IMR-90 (cell line): ENCODE measurements around the gene OR1E2. TPM values are rescaled to one million over a fixed set of nuclear protein-coding genes. Genes with fewer than 3 reads are reported as not detected.

ENCODE experiments used
- ATAC-seq: fragments of 200-7000 bp; cut with Tn5 transposase; 2 replicates; pipeline ENCODE4 v1.9.1; 2020; ENCODE audit warnings: low read depth, mild to moderate bottlenecking, moderate library complexity
- BruUV-seq: library from RNA; stranded (reverse); fragments of 400-500 nt; replicated peaks from 2 replicates; lab custom pipeline; 2021; lab: Mats Ljungman, UMichigan
- CTCF ChIA-PET: fragments of 300-600 bp; formaldehyde crosslinking; extraction: SDS; loops from one replicate; lab custom pipeline; 2021; ENCODE audit warnings: antibody characterized with exemption; lab: Yijun Ruan, JAX
- POLR2A ChIA-PET: fragments of 300-600 bp; sonication (Branson Sonifier 250); formaldehyde crosslinking; loops from one replicate; lab custom pipeline; 2022; ENCODE audit warnings: antibody characterized with exemption; ENCODE audit not compliant: unreplicated experiment; lab: Charles Lee
- DNase-seq: peaks from one replicate; pipeline ENCODE4 v3.0.0; 2013
- H2AFZ ChIP-seq: replicated peaks from 2 replicates; pipeline ENCODE3; 2013; ENCODE audit warnings: low read length, mild to moderate bottlenecking; ENCODE audit not compliant: poor library complexity
- H2AK5ac ChIP-seq: 2 replicates; pipeline ENCODE4 v1.6.1; 2013; ENCODE audit warnings: low read depth, low read length, inconsistent platforms
- H2AK9ac ChIP-seq: replicated peaks from 2 replicates; pipeline ENCODE3; 2013; ENCODE audit warnings: mild to moderate bottlenecking, low read depth, low read length, moderate library complexity; ENCODE audit not compliant: poor library complexity
- H2BK120ac ChIP-seq: 2 replicates; pipeline ENCODE4 v1.6.1; 2013; ENCODE audit warnings: low read depth, low read length, inconsistent platforms
- H2BK15ac ChIP-seq: 3 replicates; pipeline ENCODE4 v1.6.1; 2013; ENCODE audit warnings: low read depth, low read length, inconsistent platforms
- H2BK20ac ChIP-seq: 2 replicates; pipeline ENCODE4 v1.6.1; 2013; ENCODE audit warnings: low read depth, mild to moderate bottlenecking, inconsistent platforms, low read length, moderate library complexity
- H2BK5ac ChIP-seq: 2 replicates; pipeline ENCODE4 v1.6.1; 2013; ENCODE audit warnings: mild to moderate bottlenecking, low read depth, low read length, inconsistent platforms; ENCODE audit not compliant: poor library complexity, severe bottlenecking
- H3K14ac ChIP-seq: replicated peaks from 2 replicates; pipeline ENCODE4 v1.6.1; 2013; ENCODE audit warnings: low read depth, low read length, inconsistent platforms
- H3K18ac ChIP-seq: 2 replicates; pipeline ENCODE4 v1.6.1; 2013; ENCODE audit warnings: low read depth, low read length, control low read depth
- H3K23ac ChIP-seq: 2 replicates; pipeline ENCODE4 v1.6.1; 2013; ENCODE audit warnings: low read depth, low read length, inconsistent platforms
- H3K27ac ChIP-seq: 2 replicates; pipeline ENCODE4 v1.5.1; 2013; ENCODE audit warnings: mild to moderate bottlenecking, control low read depth, low read length; ENCODE audit not compliant: insufficient read depth
- H3K27me3 ChIP-seq: 2 replicates; pipeline ENCODE4 v1.6.1; 2013; ENCODE audit warnings: low read length; ENCODE audit not compliant: control insufficient read depth, insufficient read depth
- H3K36me3 ChIP-seq: 2 replicates; pipeline ENCODE4 v1.6.1; 2013; ENCODE audit warnings: low read length, mixed read lengths; ENCODE audit not compliant: control insufficient read depth, insufficient read depth
- H3K4ac ChIP-seq: 2 replicates; pipeline ENCODE4 v1.6.1; 2013; ENCODE audit warnings: low read depth, low read length, inconsistent platforms
- H3K4me1 ChIP-seq: 2 replicates; pipeline ENCODE4 v1.6.1; 2013; ENCODE audit warnings: low read length, mixed read lengths; ENCODE audit not compliant: control insufficient read depth, insufficient read depth
- H3K4me2 ChIP-seq: 2 replicates; pipeline ENCODE4 v1.6.1; 2013; ENCODE audit warnings: low read depth, mild to moderate bottlenecking, control low read depth, low read length, moderate library complexity
- H3K4me3 ChIP-seq: 2 replicates; pipeline ENCODE4 v1.5.1; 2013; ENCODE audit warnings: low read depth, mild to moderate bottlenecking, control low read depth, low read length, moderate library complexity; ENCODE audit not compliant: insufficient read depth
- H3K56ac ChIP-seq: 2 replicates; pipeline ENCODE4 v1.6.1; 2013; ENCODE audit warnings: low read length, inconsistent platforms; ENCODE audit not compliant: insufficient read depth; ENCODE audit errors: extremely low read depth
- H3K79me1 ChIP-seq, 2 experiments: 2 replicates each; pipeline ENCODE4 v1.6.1; 2013; ENCODE audit warnings: low read length in 2 of 2, inconsistent platforms in 1 of 2, low read depth in 1 of 2
- H3K9ac ChIP-seq: 2 replicates; pipeline ENCODE4 v1.6.1; 2013; ENCODE audit warnings: low read depth, low read length, control low read depth
- H3K9me1 ChIP-seq: 2 replicates; pipeline ENCODE4 v1.6.1; 2013; ENCODE audit warnings: low read length, inconsistent platforms; ENCODE audit not compliant: insufficient read depth
- H3K9me3 ChIP-seq: 2 replicates; pipeline ENCODE4 v1.6.1; 2013; ENCODE audit warnings: low read length; ENCODE audit not compliant: control insufficient read depth, insufficient read depth
- H4K20me1 ChIP-seq: 2 replicates; pipeline ENCODE4 v1.6.1; 2013; ENCODE audit warnings: low read length, inconsistent platforms; ENCODE audit not compliant: insufficient read depth
- H4K5ac ChIP-seq: 2 replicates; pipeline ENCODE4 v1.6.1; 2013; ENCODE audit warnings: mild to moderate bottlenecking, low read depth, low read length, control low read depth
- H4K8ac ChIP-seq, 2 experiments: 2 replicates each; pipeline ENCODE4 v1.6.1; 2013; ENCODE audit warnings: low read depth in 2 of 2, low read length in 2 of 2, control low read depth in 1 of 2, inconsistent platforms in 1 of 2
- H4K91ac ChIP-seq: 2 replicates; pipeline ENCODE4 v1.6.1; 2013; ENCODE audit warnings: low read depth, low read length, inconsistent platforms; ENCODE audit not compliant: insufficient read depth
- BHLHE40 ChIP-seq: fragments of 150-350 bp; IDR thresholded peaks from 2 replicates; pipeline ENCODE4 v1.6.1; 2016; ENCODE audit warnings: mild to moderate bottlenecking, low read depth, low read length
- CEBPB ChIP-seq: IDR thresholded peaks from 2 replicates; pipeline ENCODE4 v1.6.1; 2012; ENCODE audit warnings: low read depth, low read length, improper control_type of control experiment
- MAFK ChIP-seq: IDR thresholded peaks from 2 replicates; pipeline ENCODE4 v1.6.1; 2012; ENCODE audit warnings: low read depth, low read length, improper control_type of control experiment
- MAZ ChIP-seq: IDR thresholded peaks from 2 replicates; pipeline ENCODE4 v1.6.1; 2012; ENCODE audit warnings: low read depth, mild to moderate bottlenecking, low read length, improper control_type of control experiment, moderate library complexity, borderline replicate concordance
- NFE2L2 ChIP-seq: fragments of 150-350 bp; IDR thresholded peaks from 2 replicates; pipeline ENCODE4 v1.6.1; 2016; ENCODE audit warnings: low read depth, mild to moderate bottlenecking, low read length
- RCOR1 ChIP-seq: IDR thresholded peaks from 2 replicates; pipeline ENCODE4 v1.6.1; 2012; ENCODE audit warnings: mild to moderate bottlenecking, low read length, improper control_type of control experiment; ENCODE audit not compliant: insufficient replicate concordance
- RFX5 ChIP-seq: IDR thresholded peaks from 2 replicates; pipeline ENCODE4 v1.8.0; 2012; ENCODE audit warnings: low read depth, mild to moderate bottlenecking, low read length, moderate library complexity
- SMC3 ChIP-seq: fragments of 150-350 bp; IDR thresholded peaks from 2 replicates; pipeline ENCODE4 v1.6.1; 2016; ENCODE audit warnings: low read depth, mild to moderate bottlenecking, antibody characterized with exemption, low read length, moderate library complexity
- WGBS, 2 experiments: methylation state at CpG; one replicate each; pipeline versions ENCODE4 v1.1.5 to v1.1.7; 2013; ENCODE audit warnings: missing lambda C conversion rate in 2 of 2; ENCODE audit not compliant: insufficient read length in 1 of 2; ENCODE audit errors: extremely low coverage in 2 of 2; 5-methylcytosine and 5-hydroxymethylcytosine counted together
- dilution Hi-C: fragments of 300-500 bp; cut with HindIII; formaldehyde crosslinking; loops from one replicate; pipeline ENCODE4 v1.14.3; 2018; ENCODE audit warnings: low sequenced_read_pairs; ENCODE audit not compliant: unreplicated experiment
- in situ Hi-C: fragments of 300-500 bp; cut with MboI; formaldehyde crosslinking; loops from 3 replicates; pipeline ENCODE4 v1.14.3; 2019; ENCODE audit warnings: low sequenced_read_pairs, inconsistent platforms, mixed read lengths
- intact Hi-C: fragments of 100-400 bp; cut with micrococcal nuclease; formaldehyde crosslinking; loops from 2 replicates; pipeline ENCODE4 v1.10.0; 2022
- polyA plus RNA-seq, 3 experiments: library from polyadenylated mRNA; depleted of rRNA; stranded (reverse); fragments of >200 nt; gene quantifications; 2 replicates each; pipeline ENCODE4 v1.2.3, GENCODE V29; 2012; ENCODE audit warnings: low replicate concordance in 1 of 3
- total RNA-seq: library from RNA; depleted of rRNA; stranded (reverse); fragments of >200 nt; gene quantifications from 2 replicates; pipeline ENCODE4 v1.2.3, GENCODE V29; 2012
- TF ChIP-seq, protein P1 (sequence below): conservative IDR thresholded peaks from 2 replicates; pipeline ENCODE4 v1.5.1; 2012; ENCODE audit warnings: mild to moderate bottlenecking, low read depth, low read length, improper control_type of control experiment
- TF ChIP-seq, protein P2 (sequence below): fragments of 150-350 bp; IDR thresholded peaks from 2 replicates; pipeline ENCODE4 v1.6.1; 2017; ENCODE audit warnings: mild to moderate bottlenecking, antibody characterized with exemption, low read length, low read depth

Gene OR1E2
- total and polyA plus RNA-seq, 2 of the 4 experiments (the other 2 are of a cell fraction): not detected

DNA sequence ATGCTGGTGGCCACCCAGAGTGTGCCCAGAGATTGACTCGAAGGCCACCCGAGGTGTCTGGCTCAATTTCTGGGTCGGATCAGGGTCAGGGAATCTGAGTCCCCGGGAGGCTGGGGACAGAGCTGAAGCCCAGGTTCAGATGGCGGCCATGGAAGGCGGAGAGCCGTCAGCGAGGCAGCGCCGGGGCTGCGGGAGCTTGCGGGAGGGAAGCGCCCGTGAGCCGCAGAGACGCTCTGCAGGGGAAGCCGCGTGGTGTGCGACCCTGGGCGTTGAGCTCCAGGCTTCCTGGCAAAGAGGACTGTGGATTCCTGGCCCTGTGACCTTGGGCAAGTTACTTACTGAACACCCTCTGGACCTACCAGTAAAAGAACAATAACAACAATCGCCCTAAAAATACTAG lies 38.5 kb upstream of the OR1E2 start:
- POLR2A ChIA-PET: no interaction called here
- Histone ChIP-seq H3K9me3 (peaks cover 3% of the 10 kb centered on the region; the same call in 1 of the 2 replicates), H3K4ac (no peak overlapping the region), H3K27me3 (no peaks in the 10 kb centered on the region), H3K56ac (no peak overlapping the region), H3K9me1 (no peaks in the 10 kb centered on the region), H2AFZ (no peak overlapping the region), H4K91ac (no peak overlapping the region), H2AK5ac (no peak overlapping the region), H3K27ac (no peak overlapping the region), H3K79me1 (no peaks in the 10 kb centered on the region), H3K18ac (no peak overlapping the region), H3K4me3 (no peak overlapping the region), H3K4me2 (no peak overlapping the region), H2BK20ac (no peak overlapping the region), H3K23ac (no peak overlapping the region), H4K8ac (no peak overlapping the region), H4K5ac (no peak overlapping the region), H3K9ac (no peak overlapping the region), H2BK120ac (no peak overlapping the region), H3K36me3 (no peaks in the 10 kb centered on the region), H3K4me1 (no peaks in the 10 kb centered on the region), H2BK15ac (no peak overlapping the region), H2AK9ac (no peak overlapping the region), H4K20me1 (no peaks in the 10 kb centered on the region), H3K14ac (no peak overlapping the region), H2BK5ac (no peak overlapping the region)
- dilution Hi-C loops: no loop called here
- CTCF ChIA-PET: interaction anchor here (0.6 kb wide), 1 partner anchor 22 kb away, joined by 4 read pairs; no protein-coding TSS in a partner anchor
- no peak for ATAC-seq
- no peak for DNase-seq
- intact Hi-C loops: no loop called here
- in situ Hi-C loops: no loop called here
- WGBS, 2 experiments: 75% methylated on average over 10 of the region's 21 CpGs; no CpG with 5 or more reads in 1 of the 2 experiments
- TF ChIP-seq CEBPB (no peak), BHLHE40 (no peak), MAFK (no peak), MAZ (no peak), RCOR1 (no peak), NFE2L2 (no peak), SMC3 (no peak), RFX5 (no peak)
- TF ChIP-seq, protein P1, sequence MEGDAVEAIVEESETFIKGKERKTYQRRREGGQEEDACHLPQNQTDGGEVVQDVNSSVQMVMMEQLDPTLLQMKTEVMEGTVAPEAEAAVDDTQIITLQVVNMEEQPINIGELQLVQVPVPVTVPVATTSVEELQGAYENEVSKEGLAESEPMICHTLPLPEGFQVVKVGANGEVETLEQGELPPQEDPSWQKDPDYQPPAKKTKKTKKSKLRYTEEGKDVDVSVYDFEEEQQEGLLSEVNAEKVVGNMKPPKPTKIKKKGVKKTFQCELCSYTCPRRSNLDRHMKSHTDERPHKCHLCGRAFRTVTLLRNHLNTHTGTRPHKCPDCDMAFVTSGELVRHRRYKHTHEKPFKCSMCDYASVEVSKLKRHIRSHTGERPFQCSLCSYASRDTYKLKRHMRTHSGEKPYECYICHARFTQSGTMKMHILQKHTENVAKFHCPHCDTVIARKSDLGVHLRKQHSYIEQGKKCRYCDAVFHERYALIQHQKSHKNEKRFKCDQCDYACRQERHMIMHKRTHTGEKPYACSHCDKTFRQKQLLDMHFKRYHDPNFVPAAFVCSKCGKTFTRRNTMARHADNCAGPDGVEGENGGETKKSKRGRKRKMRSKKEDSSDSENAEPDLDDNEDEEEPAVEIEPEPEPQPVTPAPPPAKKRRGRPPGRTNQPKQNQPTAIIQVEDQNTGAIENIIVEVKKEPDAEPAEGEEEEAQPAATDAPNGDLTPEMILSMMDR: no peak
- TF ChIP-seq, protein P2, sequence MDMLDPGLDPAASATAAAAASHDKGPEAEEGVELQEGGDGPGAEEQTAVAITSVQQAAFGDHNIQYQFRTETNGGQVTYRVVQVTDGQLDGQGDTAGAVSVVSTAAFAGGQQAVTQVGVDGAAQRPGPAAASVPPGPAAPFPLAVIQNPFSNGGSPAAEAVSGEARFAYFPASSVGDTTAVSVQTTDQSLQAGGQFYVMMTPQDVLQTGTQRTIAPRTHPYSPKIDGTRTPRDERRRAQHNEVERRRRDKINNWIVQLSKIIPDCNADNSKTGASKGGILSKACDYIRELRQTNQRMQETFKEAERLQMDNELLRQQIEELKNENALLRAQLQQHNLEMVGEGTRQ: no peak
- no TSS peak for BruUV-seq
